Adrenal gland (tissue), 12 donors: ENCODE data around the gene WNK4. TPM values are rescaled to one million over a fixed set of nuclear protein-coding genes. Genes with fewer than 3 reads are reported as not detected.

Experiments
- DNase-seq, 7 donors: peaks; one replicate each; pipeline ENCODE4 v3.0.0-alpha.2; 2019 to 2020
- H3K27ac ChIP-seq, 5 donors: fragments of 200-600 bp; sonication (generic) in 4 of 5; 1 replicate in 3 of 5; 2 replicates in 2 of 5; pipeline versions ENCODE4 v1.5.1 to v1.8.0; 2016 to 2020; ENCODE audit warnings: mild to moderate bottlenecking in 1 of 5
- H3K27me3 ChIP-seq: fragments of 200-600 bp; 2 replicates; pipeline ENCODE4 v1.8.0; 2021
- H3K36me3 ChIP-seq, 2 donors: fragments of 200-600 bp; replicated peaks in 1 of 2; 1 replicate in 1 of 2; 2 replicates in 1 of 2; pipeline versions ENCODE4 v1.5.1 to v1.8.0; 2018 to 2022
- H3K4me1 ChIP-seq, 2 donors: fragments of 200-600 bp; replicated peaks in 1 of 2; 1 replicate in 1 of 2; 2 replicates in 1 of 2; pipeline versions ENCODE4 v1.5.1 to v1.8.0; 2018 to 2021
- H3K4me3 ChIP-seq, 4 donors: fragments of 200-600 bp; sonication (generic) in 3 of 4; one replicate each; pipeline ENCODE4 v1.5.1; 2016 to 2018
- H3K9me3 ChIP-seq, 3 donors: fragments of 200-600 bp; sonication (generic) in 1 of 3; replicated peaks in 1 of 3; 1 replicate in 2 of 3; 2 replicates in 1 of 3; pipeline versions ENCODE4 v1.5.1 to v1.8.0; 2016 to 2021
- POLR2A ChIP-seq, 2 donors: fragments of 450-650 bp; IDR thresholded peaks; one replicate each; pipeline ENCODE4 v1.6.1; 2017; ENCODE audit warnings: antibody characterized with exemption in 2 of 2, mild to moderate bottlenecking in 2 of 2, moderate library complexity in 1 of 2
- WGBS, 4 donors: extraction: QIAGEN DNeasy Blood & Tissue Kit in 2 of 4; methylation state at CpG; one replicate each; pipeline versions ENCODE4 v1.1.5 to v1.1.7; 2013 to 2017; 5-methylcytosine and 5-hydroxymethylcytosine counted together
- intact Hi-C, 2 donors: fragments of 100-400 bp; cut with DNase I; formaldehyde crosslinking; loops; one replicate each; pipeline versions ENCODE4 v1.14.1 to v1.15.0; 2022 to 2023
- polyA plus RNA-seq, 3 donors: library from polyadenylated mRNA; stranded (reverse); fragments of 200-250 nt in 2 of 3; fragments of 350-450 nt in 1 of 3; fragmentation: Illumina TruSeq in 1 of 3; extraction: RNeasy Lipid Tissue Mini Kit (QIAGEN cat#74804) in 1 of 3; gene quantifications; one replicate each; pipeline ENCODE4 v1.2.3, GENCODE V29; 2013 to 2014
- total RNA-seq, 9 donors: library from RNA; depleted of rRNA in 4 of 9; stranded (reverse); fragments of >200 nt in 4 of 9; fragments of 120-200 nt in 1 of 9; fragmentation: NEBNext Ultra II Directional in 1 of 9; extraction: Animal tissue kit (Norgen Biotek cat#: 25700) in 1 of 9; gene quantifications; one replicate each; pipeline versions ENCODE4 v1.1.0 to v1.2.4, GENCODE V29; 2013 to 2023
- TF ChIP-seq, protein P1 (sequence below), 6 experiments: fragments of 450-650 bp in 4 of 6; fragments of 200-600 bp in 2 of 6; sonication (generic) in 1 of 6; IDR thresholded peaks; 1 replicate in 5 of 6; 2 replicates in 1 of 6; pipeline versions ENCODE4 v1.5.1 to v1.8.0; 2016 to 2021; ENCODE audit warnings: antibody characterized with exemption in 6 of 6, mild to moderate bottlenecking in 2 of 6, moderate library complexity in 1 of 6
- donor health status: healthy with polysubstance abuse.
- donor health status: Bipolar disorder and iron deficiency.
- donor health status: DM: yes; HTN: yes; CAD: no.
- donor health status: DM: no; HTN: no; CAD: no.
- donor health status: DM: no; HTN: no; CAD: no.
- donor health status: DM: yes; HTN: yes; CAD: no.

WNK4 gene
- total and polyA plus RNA-seq, 12 donors: 0.05 to 0.46 (median 0.18) TPM; not detected in 5

DNA sequence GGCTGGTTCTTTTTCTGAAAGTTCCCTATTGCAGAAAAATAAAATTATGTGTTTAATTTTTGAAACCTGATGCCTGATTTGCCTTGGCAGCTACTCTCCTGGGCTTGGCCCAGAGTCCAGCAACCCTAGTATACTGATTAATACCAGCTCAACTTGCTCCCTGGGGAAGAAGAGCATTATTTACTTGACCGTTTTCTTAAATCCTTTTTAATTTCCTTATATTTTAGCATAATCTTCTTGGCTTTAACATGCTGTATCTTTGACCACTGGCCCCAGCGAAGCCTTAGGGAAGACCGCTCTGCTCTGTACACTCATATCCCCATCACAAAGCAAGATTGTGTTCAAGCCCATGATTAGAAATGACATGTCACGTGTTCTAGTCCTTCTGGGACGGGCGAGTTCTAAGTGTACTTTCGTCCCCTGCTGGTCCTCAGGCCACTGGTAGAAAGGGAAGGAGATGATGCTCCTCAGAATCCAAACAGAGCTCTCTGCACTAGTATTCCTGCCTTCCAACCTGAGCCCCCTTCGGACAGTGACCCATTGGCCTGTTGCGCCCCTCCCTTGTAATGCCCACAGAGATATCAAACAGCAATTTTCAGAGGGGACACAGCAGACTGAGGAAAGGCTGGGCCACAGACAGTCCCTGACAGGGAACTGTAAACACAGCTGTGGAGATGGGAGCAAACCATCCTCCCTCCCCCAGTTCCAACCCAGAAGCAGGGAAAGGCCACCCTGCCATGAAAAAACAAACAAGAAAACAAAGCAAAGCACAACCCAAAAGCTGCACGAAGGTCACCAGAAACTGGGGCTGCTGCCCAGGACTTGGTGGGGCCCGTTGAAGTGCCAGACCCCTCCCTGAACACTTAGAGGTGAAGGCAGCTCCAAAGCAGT is 31.3 kb upstream of the WNK4 start:
- Histone ChIP-seq H3K36me3 (no peaks in the 10 kb centered on the region), H3K27me3 (no peaks in the 10 kb centered on the region), H3K27ac (peak overlapping the region in 2 of 5 donors; percentile 34 to 59), H3K4me3 (no peak overlapping the region), H3K4me1 (peaks cover 6 to 20% of the 10 kb centered on the region in 2 donors), H3K9me3 (no peaks in the 10 kb centered on the region)
- no peak for TF ChIP-seq POLR2A (IDR thresholded peaks at IDR 0.05)
- TF ChIP-seq, protein P1, sequence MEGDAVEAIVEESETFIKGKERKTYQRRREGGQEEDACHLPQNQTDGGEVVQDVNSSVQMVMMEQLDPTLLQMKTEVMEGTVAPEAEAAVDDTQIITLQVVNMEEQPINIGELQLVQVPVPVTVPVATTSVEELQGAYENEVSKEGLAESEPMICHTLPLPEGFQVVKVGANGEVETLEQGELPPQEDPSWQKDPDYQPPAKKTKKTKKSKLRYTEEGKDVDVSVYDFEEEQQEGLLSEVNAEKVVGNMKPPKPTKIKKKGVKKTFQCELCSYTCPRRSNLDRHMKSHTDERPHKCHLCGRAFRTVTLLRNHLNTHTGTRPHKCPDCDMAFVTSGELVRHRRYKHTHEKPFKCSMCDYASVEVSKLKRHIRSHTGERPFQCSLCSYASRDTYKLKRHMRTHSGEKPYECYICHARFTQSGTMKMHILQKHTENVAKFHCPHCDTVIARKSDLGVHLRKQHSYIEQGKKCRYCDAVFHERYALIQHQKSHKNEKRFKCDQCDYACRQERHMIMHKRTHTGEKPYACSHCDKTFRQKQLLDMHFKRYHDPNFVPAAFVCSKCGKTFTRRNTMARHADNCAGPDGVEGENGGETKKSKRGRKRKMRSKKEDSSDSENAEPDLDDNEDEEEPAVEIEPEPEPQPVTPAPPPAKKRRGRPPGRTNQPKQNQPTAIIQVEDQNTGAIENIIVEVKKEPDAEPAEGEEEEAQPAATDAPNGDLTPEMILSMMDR (IDR thresholded peaks at IDR 0.05): no peak
- intact Hi-C loops: no loop called here
- no peak for DNase-seq
- 56 to 67% (median 61%) methylated on average over 11 of the region's 11 CpGs for WGBS, 4 donors

DNA sequence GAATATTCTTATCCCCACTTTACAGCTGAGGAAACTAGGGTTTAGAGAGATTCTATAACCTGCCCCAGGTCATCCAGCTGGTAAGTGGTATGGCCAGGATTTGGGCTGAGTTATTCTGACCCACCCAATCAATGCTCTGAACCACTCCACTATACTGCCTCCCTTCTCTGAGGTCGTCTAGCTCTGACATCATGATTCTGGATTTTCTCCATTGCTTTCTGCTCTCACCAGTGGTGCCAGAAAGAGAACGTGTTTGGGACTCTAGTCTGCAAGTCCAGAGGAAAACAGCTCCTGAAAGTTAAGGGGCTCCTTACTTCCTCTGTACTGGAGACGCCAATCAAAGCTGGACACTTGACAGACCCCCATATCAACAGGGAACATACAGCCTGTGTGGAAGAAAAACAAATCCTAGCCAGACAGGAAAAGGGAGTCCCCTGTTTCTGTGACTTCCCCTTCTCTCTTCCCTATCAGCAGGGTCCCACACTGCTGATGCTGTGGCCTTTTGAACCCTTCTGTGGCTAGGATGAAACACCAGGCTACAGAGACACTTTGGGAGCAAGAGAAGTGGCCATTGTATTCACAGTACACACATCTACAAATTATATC is 29.6 kb upstream of the WNK4 start:
- H3K9me3 ChIP-seq: no peaks in the 10 kb centered on the region
- intact Hi-C loops: no loop called here
- H3K27me3 ChIP-seq: no peaks in the 10 kb centered on the region
- peak overlapping the region in 1 of 5 donors; percentile 40 for H3K27ac ChIP-seq
- peaks cover 0 to 13% of the 10 kb centered on the region in 2 donors for H3K4me1 ChIP-seq
- H3K36me3 ChIP-seq: no peaks in the 10 kb centered on the region
- no peak for DNase-seq
- no peak for TF ChIP-seq POLR2A (IDR thresholded peaks at IDR 0.05)
- TF ChIP-seq, protein P1 (IDR thresholded peaks at IDR 0.05): no peak
- 14 to 30% (median 23%) methylated on average over 2 to 3 of the region's 3 CpGs for WGBS, 4 donors
- no peak overlapping the region for H3K4me3 ChIP-seq

DNA sequence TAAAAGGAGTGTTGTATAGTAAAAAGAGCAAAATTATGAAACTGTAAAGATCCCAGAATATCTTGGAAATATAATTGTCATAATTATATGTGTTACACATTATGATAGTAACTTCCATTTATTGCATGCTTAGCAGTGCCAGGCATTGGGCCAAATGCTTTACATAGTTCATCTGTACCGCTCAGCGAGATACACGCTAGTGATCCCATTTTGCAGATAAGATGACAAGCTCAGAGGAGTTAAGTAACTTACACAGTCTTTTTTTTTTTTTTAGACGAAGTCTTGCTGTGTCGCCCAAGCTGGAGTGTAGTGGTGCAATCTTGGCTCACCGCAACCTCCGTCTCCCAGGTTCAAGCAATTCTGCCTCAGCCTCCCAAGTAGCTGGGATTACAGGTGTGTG is 28.8 kb upstream of the WNK4 start:
- intact Hi-C loops: no loop called here
- Histone ChIP-seq H3K4me1 (peaks cover 0 to 13% of the 10 kb centered on the region in 2 donors), H3K36me3 (no peaks in the 10 kb centered on the region), H3K9me3 (no peaks in the 10 kb centered on the region), H3K4me3 (no peak overlapping the region), H3K27ac (no peak overlapping the region), H3K27me3 (no peaks in the 10 kb centered on the region)
- DNase-seq: peak in 1 of 7 donors; percentile 10
- TF ChIP-seq POLR2A (IDR thresholded peaks at IDR 0.05): no peak
- TF ChIP-seq, protein P1 (IDR thresholded peaks at IDR 0.05): no peak
- WGBS, 4 donors: 62 to 73% (median 68%) methylated on average over 7 of the region's 7 CpGs

DNA sequence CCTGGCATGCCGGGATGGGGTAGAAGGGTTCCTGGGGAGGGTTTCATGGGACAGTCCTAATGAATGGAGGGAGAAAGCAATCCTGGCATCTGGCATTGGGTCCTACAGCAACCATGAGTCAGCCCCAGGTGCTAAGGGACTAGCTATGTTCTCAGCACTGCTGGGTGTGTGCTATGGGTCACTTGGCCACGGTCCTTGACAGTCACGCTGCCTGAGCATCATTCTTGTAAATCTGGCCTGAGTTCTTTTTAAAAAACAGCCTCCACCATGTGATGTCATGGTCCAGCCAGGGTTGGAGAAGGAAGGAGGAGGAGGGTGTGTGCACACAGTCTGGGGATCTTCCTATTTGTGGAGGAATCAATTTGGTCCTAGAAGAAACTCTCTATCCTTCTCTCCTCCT is 25.6 kb upstream of the WNK4 start:
- 69 to 80% (median 73%) methylated on average over 1 to 3 of the region's 3 CpGs for WGBS, 4 donors
- no peak for DNase-seq
- TF ChIP-seq POLR2A (IDR thresholded peaks at IDR 0.05): no peak
- TF ChIP-seq, protein P1 (IDR thresholded peaks at IDR 0.05): no peak
- Histone ChIP-seq H3K4me3 (no peak overlapping the region), H3K36me3 (no peaks in the 10 kb centered on the region), H3K9me3 (no peaks in the 10 kb centered on the region), H3K27me3 (no peaks in the 10 kb centered on the region), H3K27ac (no peak overlapping the region), H3K4me1 (peaks cover 0 to 6% of the 10 kb centered on the region in 2 donors)
- intact Hi-C loops: no loop called here
